Breast epithelium (tissue), 4 donors: ENCODE results near the gene JADE2. TPM values are rescaled to one million over a fixed set of nuclear protein-coding genes. Genes with fewer than 3 reads are reported as not detected.

Experiments used
- DNase-seq, 2 donors: peaks; one replicate each; pipeline ENCODE4 v3.0.0-alpha.2; 2019; ENCODE audit warnings: low spot score in 2 of 2
- H3K27ac ChIP-seq, 2 donors: fragments of 200-600 bp; sonication (generic) in 1 of 2; one replicate each; pipeline ENCODE4 v1.5.1; 2016 to 2019; ENCODE audit warnings: mild to moderate bottlenecking in 1 of 2
- H3K27me3 ChIP-seq, 2 donors: fragments of 200-600 bp; sonication (generic) in 1 of 2; one replicate each; pipeline versions ENCODE4 v1.5.1 to v1.6.0; 2017 to 2019; ENCODE audit warnings: control low read depth in 1 of 2, mild to moderate bottlenecking in 1 of 2
- H3K36me3 ChIP-seq: fragments of 200-600 bp; one replicate; pipeline ENCODE4 v1.5.1; 2019
- H3K4me1 ChIP-seq, 2 donors: fragments of 200-600 bp; sonication (generic); one replicate each; pipeline ENCODE4 v1.5.1; 2016 to 2019; ENCODE audit warnings: control low read depth in 1 of 2
- H3K4me3 ChIP-seq, 3 donors: fragments of 200-600 bp; sonication (generic); 1 replicate in 2 of 3; 2 replicates in 1 of 3; pipeline ENCODE4 v1.5.1; 2016 to 2019; ENCODE audit warnings: mild to moderate bottlenecking in 3 of 3, moderate library complexity in 2 of 3
- H3K9me3 ChIP-seq, 2 donors: fragments of 200-600 bp; sonication (generic) in 1 of 2; one replicate each; pipeline ENCODE4 v1.5.1; 2016 to 2019; ENCODE audit warnings: control low read depth in 1 of 2
- POLR2A ChIP-seq: fragments of 450-650 bp; IDR thresholded peaks from one replicate; pipeline ENCODE4 v1.6.1; 2016; ENCODE audit warnings: antibody characterized with exemption, mild to moderate bottlenecking, moderate library complexity
- POLR2AphosphoS5 ChIP-seq, 3 donors: sonication (generic); formaldehyde crosslinking; IDR thresholded peaks; one replicate each; pipeline ENCODE4 v1.6.1; 2017; ENCODE audit warnings: antibody characterized with exemption in 3 of 3
- intact Hi-C: fragments of 100-400 bp; cut with DNase I; formaldehyde crosslinking; loops from one replicate; pipeline ENCODE4 v1.15.1; 2023; ENCODE audit warnings: low total_unique reads
- total RNA-seq, 3 donors: library from RNA; depleted of rRNA; stranded (reverse); fragments of >200 nt; gene quantifications; one replicate each; pipeline ENCODE4 v1.1.0, GENCODE V29; 2016
- TF ChIP-seq, protein P1 (sequence below), 3 donors: fragments of 450-650 bp; IDR thresholded peaks; one replicate each; pipeline ENCODE4 v1.5.1; 2016 to 2017; ENCODE audit warnings: antibody characterized with exemption in 3 of 3, mild to moderate bottlenecking in 3 of 3, moderate library complexity in 3 of 3

JADE2 gene
- total RNA-seq, 3 donors from 2014 or later = 39.0 to 66.0 (median 61.4) TPM

DNA sequence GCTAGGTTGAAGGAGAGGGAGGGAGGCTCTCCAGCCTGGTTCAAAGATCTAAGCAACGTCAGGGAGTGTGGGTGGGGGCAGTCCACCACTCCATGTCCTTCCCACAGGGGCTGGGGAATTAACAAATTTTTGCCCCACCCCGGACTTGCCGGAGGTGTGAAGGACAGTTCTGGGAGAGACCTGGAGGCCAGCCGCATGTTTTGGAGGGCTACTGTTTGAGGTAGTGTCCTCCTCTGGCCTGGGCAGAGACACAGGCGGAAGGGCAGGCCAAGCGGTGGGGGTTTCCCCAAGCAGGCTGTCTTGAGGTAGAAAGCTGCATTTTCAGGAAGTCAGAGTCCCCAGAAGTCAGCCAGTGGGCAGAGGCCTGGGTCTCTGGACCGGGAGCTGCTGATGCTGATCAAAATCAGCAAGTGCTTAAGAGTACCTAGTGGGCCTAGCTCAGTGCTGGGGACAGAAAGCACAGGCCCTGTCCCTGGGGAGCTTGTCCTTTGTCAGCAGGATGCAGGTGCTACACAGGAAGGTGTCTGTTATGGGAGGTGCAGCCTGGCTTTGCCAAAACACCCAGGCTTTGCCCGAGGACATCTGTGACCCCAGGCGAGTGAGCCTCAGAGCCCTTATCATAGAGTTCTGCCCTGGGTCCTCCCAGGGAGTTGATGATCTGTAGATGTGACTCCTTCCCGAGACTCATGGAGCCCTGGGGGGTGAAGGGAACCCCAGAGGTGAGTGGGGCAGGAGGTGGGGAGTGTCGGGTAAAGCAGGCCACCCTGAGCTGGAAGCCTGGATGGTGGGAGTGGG is 18.5 kb downstream of the JADE2 start:
- Histone ChIP-seq H3K36me3 (peaks cover 9% of the 10 kb centered on the region), H3K27me3 (no peaks in the 10 kb centered on the region), H3K4me1 (peaks cover 0 to 4% of the 10 kb centered on the region in 2 donors), H3K27ac (peak overlapping the region; percentile 31 to 56), H3K9me3 (no peaks in the 10 kb centered on the region), H3K4me3 (no peak overlapping the region)
- intact Hi-C loops = no loop called here
- TF ChIP-seq POLR2AphosphoS5 (IDR thresholded peaks at IDR 0.05) (no peak), POLR2A (no peak)
- TF ChIP-seq, protein P1, sequence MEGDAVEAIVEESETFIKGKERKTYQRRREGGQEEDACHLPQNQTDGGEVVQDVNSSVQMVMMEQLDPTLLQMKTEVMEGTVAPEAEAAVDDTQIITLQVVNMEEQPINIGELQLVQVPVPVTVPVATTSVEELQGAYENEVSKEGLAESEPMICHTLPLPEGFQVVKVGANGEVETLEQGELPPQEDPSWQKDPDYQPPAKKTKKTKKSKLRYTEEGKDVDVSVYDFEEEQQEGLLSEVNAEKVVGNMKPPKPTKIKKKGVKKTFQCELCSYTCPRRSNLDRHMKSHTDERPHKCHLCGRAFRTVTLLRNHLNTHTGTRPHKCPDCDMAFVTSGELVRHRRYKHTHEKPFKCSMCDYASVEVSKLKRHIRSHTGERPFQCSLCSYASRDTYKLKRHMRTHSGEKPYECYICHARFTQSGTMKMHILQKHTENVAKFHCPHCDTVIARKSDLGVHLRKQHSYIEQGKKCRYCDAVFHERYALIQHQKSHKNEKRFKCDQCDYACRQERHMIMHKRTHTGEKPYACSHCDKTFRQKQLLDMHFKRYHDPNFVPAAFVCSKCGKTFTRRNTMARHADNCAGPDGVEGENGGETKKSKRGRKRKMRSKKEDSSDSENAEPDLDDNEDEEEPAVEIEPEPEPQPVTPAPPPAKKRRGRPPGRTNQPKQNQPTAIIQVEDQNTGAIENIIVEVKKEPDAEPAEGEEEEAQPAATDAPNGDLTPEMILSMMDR (IDR thresholded peaks at IDR 0.05) = no peak
- DNase-seq = no peak

DNA sequence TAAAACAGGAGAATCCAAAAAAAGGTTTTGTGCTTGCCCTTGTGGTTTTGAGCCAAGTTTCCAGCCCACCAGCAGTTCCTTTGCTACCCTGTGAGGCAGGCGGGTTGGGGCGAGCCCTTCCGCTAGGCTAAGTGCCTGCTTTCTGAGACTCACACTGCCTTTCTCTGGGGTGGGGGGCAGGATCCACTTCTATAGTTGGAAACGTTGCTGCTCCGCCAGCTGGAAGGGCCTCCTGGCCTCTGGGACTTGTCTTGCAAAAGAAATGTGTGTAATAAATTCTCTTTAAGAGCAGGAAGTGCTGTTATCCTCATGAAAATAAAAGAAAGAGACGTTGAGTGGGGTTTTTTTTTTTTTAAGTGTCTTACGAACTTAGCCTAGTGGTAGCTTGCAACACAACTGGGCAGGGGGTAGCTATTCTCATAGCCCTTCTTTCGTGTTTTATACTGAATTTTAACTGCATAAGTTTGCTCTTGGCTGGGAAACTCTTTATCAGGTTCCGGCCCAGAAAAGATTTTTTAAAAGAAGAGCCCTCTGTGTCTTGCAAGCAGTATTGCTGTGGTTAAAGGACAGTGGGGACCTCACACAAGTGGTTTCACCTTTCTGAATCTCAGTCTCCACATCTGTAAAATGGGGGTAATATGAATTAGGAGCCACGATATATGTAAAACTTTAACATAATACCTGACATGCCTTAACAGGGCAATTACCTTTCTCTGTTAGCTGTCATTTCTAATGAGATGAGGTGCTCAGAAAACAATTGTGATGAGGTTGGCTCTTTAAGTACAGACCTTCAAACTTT is 19.8 kb downstream of the JADE2 start:
- Histone ChIP-seq H3K4me1 (peaks cover 0 to 4% of the 10 kb centered on the region in 2 donors), H3K27ac (peak overlapping the region in 1 of 2 donors; percentile 56), H3K36me3 (peaks cover 9% of the 10 kb centered on the region), H3K27me3 (no peaks in the 10 kb centered on the region), H3K9me3 (no peaks in the 10 kb centered on the region), H3K4me3 (no peak overlapping the region)
- TF ChIP-seq POLR2A (no peak), POLR2AphosphoS5 (IDR thresholded peaks at IDR 0.05) (no peak)
- TF ChIP-seq, protein P1 (IDR thresholded peaks at IDR 0.05) = no peak
- no peak for DNase-seq
- intact Hi-C loops = no loop called here

GRCh38 chr5:134547066-134547465 is 21.6 kb downstream of the JADE2 start:
- intact Hi-C loops = no loop called here
- DNase-seq = no peak
- Histone ChIP-seq H3K27ac (no peak overlapping the region), H3K9me3 (no peaks in the 10 kb centered on the region), H3K36me3 (peaks cover 2% of the 10 kb centered on the region), H3K27me3 (no peaks in the 10 kb centered on the region), H3K4me1 (peaks cover 0 to 4% of the 10 kb centered on the region in 2 donors), H3K4me3 (no peak overlapping the region)
- TF ChIP-seq POLR2A (no peak), POLR2AphosphoS5 (IDR thresholded peaks at IDR 0.05) (no peak)
- TF ChIP-seq, protein P1 (IDR thresholded peaks at IDR 0.05) = no peak

GRCh38 chr5:134547579-134547978 is 22.1 kb downstream of the JADE2 start:
- H3K27me3 ChIP-seq = no peaks in the 10 kb centered on the region
- no peak for DNase-seq
- H3K36me3 ChIP-seq = no peaks in the 10 kb centered on the region
- no peaks in the 10 kb centered on the region for H3K9me3 ChIP-seq
- H3K27ac ChIP-seq = peak overlapping the region in 1 of 2 donors; percentile 46
- intact Hi-C loops = no loop called here
- H3K4me1 ChIP-seq = peaks cover 0 to 4% of the 10 kb centered on the region in 2 donors
- TF ChIP-seq, protein P1 (IDR thresholded peaks at IDR 0.05) = no peak
- no peak for TF ChIP-seq POLR2A
- no peak for TF ChIP-seq POLR2AphosphoS5 (IDR thresholded peaks at IDR 0.05)
- H3K4me3 ChIP-seq = no peak overlapping the region
